ENCODE data around the gene HDDC2. TPM values are rescaled to one million over a fixed set of nuclear protein-coding genes. Genes with fewer than 3 reads are reported as not detected.
A peak's percentile ranks its signal among the peaks of the same experiment; 100 is the strongest.

HDDC2 gene
- total RNA-seq, 1 donor from 2014 or later: 82.4 TPM

DNA sequence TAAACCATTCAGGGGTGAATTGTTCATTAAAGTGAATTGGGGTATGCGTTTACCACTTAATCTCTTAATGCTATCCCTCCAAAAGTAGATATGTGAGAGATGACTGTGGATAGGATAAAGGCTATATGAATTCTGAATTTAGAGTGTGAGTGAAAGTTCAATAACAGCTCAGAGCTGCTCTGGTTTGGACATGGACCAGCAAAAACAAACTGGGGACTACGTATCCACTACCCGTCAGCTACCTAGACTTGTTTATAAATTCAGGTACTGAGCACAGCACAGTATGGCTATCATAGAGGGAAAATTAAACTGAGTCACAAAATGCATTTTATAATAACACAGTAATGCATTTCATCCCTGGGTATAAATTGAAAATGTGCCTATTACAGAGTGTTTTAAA lies 44.4 kb downstream of the HDDC2 start:
- intact Hi-C loops (cut with micrococcal nuclease): no loop called here
- Mint-ChIP-seq H3K27me3 (ENCODE audit: insufficient read depth) (peaks cover 5% of the 10 kb centered on the region), H3K36me3 (ENCODE audit: low read depth) (no peaks in the 10 kb centered on the region), H3K9me3 (no peaks in the 10 kb centered on the region), H3K4me1 (ENCODE audit: low read depth) (no peaks in the 10 kb centered on the region), H3K4me3 (no peak overlapping the region), H3K27ac (no peak overlapping the region)
- no peak for DNase-seq (ENCODE audit: low spot score)

GRCh38 chr6:125255201-125255600 lies 46.6 kb downstream of the HDDC2 start:
- intact Hi-C loops (cut with micrococcal nuclease): no loop called here
- Mint-ChIP-seq H3K27me3 (ENCODE audit: insufficient read depth) (peaks cover 5% of the 10 kb centered on the region), H3K4me3 (no peak overlapping the region), H3K36me3 (ENCODE audit: low read depth) (no peaks in the 10 kb centered on the region), H3K9me3 (no peaks in the 10 kb centered on the region), H3K4me1 (ENCODE audit: low read depth) (no peaks in the 10 kb centered on the region), H3K27ac (no peak overlapping the region)
- no peak for DNase-seq (ENCODE audit: low spot score)

DNA sequence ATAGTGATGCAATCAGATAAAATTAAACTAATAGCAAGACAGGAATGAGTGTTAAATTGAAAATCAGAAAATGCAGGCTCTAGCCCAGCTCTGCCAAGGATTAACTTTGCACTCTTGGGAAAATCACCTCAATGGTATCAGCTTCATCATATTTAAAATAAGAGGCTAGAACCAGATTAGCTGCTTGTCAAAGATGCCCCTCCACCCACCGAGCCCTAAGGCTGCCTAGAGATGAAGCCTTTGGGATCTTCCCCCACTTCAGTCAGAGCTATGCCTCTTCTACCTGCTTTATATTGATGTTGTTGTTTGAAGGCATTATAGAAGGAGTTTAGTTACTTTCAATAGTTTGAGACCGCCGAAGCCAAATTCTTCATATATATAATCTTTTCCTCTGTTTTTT lies 47.4 kb downstream of the HDDC2 start:
- DNase-seq (ENCODE audit: low spot score): no peak
- Mint-ChIP-seq H3K27me3 (ENCODE audit: insufficient read depth) (peaks cover 5% of the 10 kb centered on the region), H3K4me1 (ENCODE audit: low read depth) (no peaks in the 10 kb centered on the region), H3K9me3 (no peaks in the 10 kb centered on the region), H3K36me3 (ENCODE audit: low read depth) (no peaks in the 10 kb centered on the region), H3K4me3 (no peak overlapping the region), H3K27ac (no peak overlapping the region)
- intact Hi-C loops (cut with micrococcal nuclease): loop anchor here (5.0 kb wide), 1 partner anchor 1658 kb away; no protein-coding TSS in a partner anchor

DNA sequence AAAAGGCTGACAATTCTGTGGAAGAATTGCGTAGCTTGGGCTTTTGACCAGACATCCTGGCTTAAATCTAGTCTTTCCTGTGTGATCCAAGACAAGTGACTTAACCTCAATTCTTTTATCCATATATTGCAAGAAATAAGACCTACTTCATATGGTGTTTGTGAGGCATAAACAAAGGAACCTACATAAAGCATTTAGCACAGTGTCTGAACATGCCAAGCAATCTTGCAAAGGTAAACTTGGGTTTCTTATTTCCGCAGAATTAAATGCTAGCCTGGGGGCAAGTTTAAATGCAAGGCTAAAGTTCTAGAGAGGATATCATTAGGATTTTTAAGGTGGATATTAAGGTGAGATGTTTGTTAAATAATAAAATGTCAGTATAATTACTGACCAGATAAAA lies 47.9 kb downstream of the HDDC2 start:
- H3K9me3 Mint-ChIP-seq: no peaks in the 10 kb centered on the region
- no peaks in the 10 kb centered on the region for H3K4me1 Mint-ChIP-seq (ENCODE audit: low read depth)
- no peak overlapping the region for H3K4me3 Mint-ChIP-seq
- intact Hi-C loops (cut with micrococcal nuclease): loop anchor here (5.0 kb wide), 1 partner anchor 1658 kb away; no protein-coding TSS in a partner anchor
- H3K27ac Mint-ChIP-seq: no peak overlapping the region
- no peak for DNase-seq (ENCODE audit: low spot score)
- no peaks in the 10 kb centered on the region for H3K36me3 Mint-ChIP-seq (ENCODE audit: low read depth)
- H3K27me3 Mint-ChIP-seq (ENCODE audit: insufficient read depth): peaks cover 5% of the 10 kb centered on the region

DNA sequence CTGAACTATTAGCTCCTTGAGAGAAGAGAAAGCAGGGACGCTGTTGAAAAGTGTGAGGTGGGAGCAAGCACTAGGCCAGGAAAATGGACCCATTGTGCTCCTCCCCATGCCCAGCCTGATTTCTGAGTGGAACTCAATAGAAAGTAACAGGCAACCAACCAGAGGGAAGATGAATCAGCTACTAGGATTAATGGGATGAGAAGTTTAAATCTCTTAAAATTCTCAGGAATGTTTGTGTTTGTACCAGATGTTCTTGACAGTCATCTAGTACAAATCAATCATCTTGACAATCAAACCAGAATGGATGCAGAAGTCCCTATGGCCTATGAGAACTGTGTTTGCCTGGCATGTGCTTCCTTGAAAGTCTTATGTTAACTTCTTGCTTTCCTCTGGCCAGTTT lies 48.9 kb downstream of the HDDC2 start:
- Mint-ChIP-seq H3K36me3 (ENCODE audit: low read depth) (no peaks in the 10 kb centered on the region), H3K27me3 (ENCODE audit: insufficient read depth) (peaks cover 4% of the 10 kb centered on the region), H3K4me3 (no peak overlapping the region), H3K27ac (no peak overlapping the region), H3K9me3 (no peaks in the 10 kb centered on the region), H3K4me1 (ENCODE audit: low read depth) (peaks cover 3% of the 10 kb centered on the region)
- no peak for DNase-seq (ENCODE audit: low spot score)
- intact Hi-C loops (cut with micrococcal nuclease): loop anchor here (5.0 kb wide), 1 partner anchor 1659 kb away; no protein-coding TSS in a partner anchor

- Mint-ChIP-seq H3K36me3 (ENCODE audit: low read depth) (no peaks in the 10 kb centered on the region), H3K9me3 (no peaks in the 10 kb centered on the region), H3K27ac (no peak overlapping the region), H3K4me1 (ENCODE audit: low read depth) (peaks cover 4% of the 10 kb centered on the region), H3K4me3 (peak overlapping the region; percentile 20), H3K27me3 (ENCODE audit: insufficient read depth) (peaks cover 2% of the 10 kb centered on the region)
- DNase-seq (ENCODE audit: low spot score): no peak
- intact Hi-C loops (cut with micrococcal nuclease): loop anchor here (5.0 kb wide), 1 partner anchor 1661 kb away; no protein-coding TSS in a partner anchor
These were observed 50.1 kb downstream of the HDDC2 start for GRCh38 chr6:125251516-125252220.

GRCh38 chr6:125250511-125250910 lies 51.3 kb downstream of the HDDC2 start:
- no peak overlapping the region for H3K4me3 Mint-ChIP-seq
- H3K27ac Mint-ChIP-seq: no peak overlapping the region
- peaks cover 6% of the 10 kb centered on the region for H3K27me3 Mint-ChIP-seq (ENCODE audit: insufficient read depth)
- H3K36me3 Mint-ChIP-seq (ENCODE audit: low read depth): no peaks in the 10 kb centered on the region
- H3K4me1 Mint-ChIP-seq (ENCODE audit: low read depth): peaks cover 4% of the 10 kb centered on the region
- intact Hi-C loops (cut with micrococcal nuclease): loop anchor here (5.0 kb wide), 1 partner anchor 1662 kb away; no protein-coding TSS in a partner anchor
- H3K9me3 Mint-ChIP-seq: no peaks in the 10 kb centered on the region
- no peak for DNase-seq (ENCODE audit: low spot score)

DNA sequence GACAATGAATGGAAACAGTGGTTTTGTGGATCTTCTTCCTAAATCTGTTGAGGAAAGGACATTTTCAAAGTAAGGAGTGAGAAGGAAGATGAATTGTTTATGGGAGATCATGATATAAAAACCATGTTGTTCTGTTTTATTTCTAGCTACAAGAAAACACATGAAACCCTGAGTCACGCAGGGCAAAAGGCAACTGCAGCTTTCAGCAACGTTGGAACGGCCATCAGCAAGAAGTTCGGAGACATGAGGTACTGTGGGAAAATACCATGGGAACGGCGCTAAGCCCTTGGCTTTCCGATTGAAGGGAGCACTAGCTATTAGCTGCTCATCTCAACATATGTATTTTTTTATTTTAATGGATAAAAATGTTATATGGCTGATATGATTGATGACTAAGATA lies 53.6 kb downstream of the HDDC2 start:
- no peaks in the 10 kb centered on the region for H3K9me3 Mint-ChIP-seq
- H3K4me3 Mint-ChIP-seq: no peak overlapping the region

DNA sequence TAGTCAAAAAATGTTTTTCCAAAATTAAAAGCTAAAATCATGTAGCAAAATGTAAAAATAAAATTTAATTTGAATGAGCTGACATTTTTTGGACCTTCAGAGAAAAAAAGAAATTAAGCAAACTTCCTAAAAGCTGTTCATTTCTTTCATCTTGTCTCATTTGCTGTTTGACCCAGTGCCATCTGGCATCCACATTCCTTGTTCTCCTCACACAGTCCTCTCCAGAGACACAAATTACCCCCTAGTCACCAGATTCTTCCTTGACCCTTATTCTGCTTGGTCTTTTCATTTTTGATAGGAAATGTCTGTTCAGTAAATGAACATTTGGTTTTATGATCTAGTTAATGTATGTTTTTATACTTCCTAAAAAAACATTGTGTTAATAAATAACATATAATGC lies 55.2 kb downstream of the HDDC2 start:
- no peaks in the 10 kb centered on the region for H3K36me3 Mint-ChIP-seq (ENCODE audit: low read depth)
- no peak overlapping the region for H3K27ac Mint-ChIP-seq
- intact Hi-C loops (cut with micrococcal nuclease): no loop called here
- H3K9me3 Mint-ChIP-seq: peaks cover 9% of the 10 kb centered on the region
- DNase-seq (ENCODE audit: low spot score): no peak
- H3K4me1 Mint-ChIP-seq (ENCODE audit: low read depth): peaks cover 4% of the 10 kb centered on the region
- H3K27me3 Mint-ChIP-seq (ENCODE audit: insufficient read depth): peaks cover 8% of the 10 kb centered on the region
- no peak overlapping the region for H3K4me3 Mint-ChIP-seq

More for the DNA sequence above, 53.6 kb downstream of the HDDC2 start:
- peaks cover 4% of the 10 kb centered on the region for H3K4me1 Mint-ChIP-seq (ENCODE audit: low read depth)
- intact Hi-C loops (cut with micrococcal nuclease): no loop called here
- no peak for DNase-seq (ENCODE audit: low spot score)
- no peaks in the 10 kb centered on the region for H3K36me3 Mint-ChIP-seq (ENCODE audit: low read depth)
- H3K27ac Mint-ChIP-seq: no peak overlapping the region
- peaks cover 8% of the 10 kb centered on the region for H3K27me3 Mint-ChIP-seq (ENCODE audit: insufficient read depth)

DNA sequence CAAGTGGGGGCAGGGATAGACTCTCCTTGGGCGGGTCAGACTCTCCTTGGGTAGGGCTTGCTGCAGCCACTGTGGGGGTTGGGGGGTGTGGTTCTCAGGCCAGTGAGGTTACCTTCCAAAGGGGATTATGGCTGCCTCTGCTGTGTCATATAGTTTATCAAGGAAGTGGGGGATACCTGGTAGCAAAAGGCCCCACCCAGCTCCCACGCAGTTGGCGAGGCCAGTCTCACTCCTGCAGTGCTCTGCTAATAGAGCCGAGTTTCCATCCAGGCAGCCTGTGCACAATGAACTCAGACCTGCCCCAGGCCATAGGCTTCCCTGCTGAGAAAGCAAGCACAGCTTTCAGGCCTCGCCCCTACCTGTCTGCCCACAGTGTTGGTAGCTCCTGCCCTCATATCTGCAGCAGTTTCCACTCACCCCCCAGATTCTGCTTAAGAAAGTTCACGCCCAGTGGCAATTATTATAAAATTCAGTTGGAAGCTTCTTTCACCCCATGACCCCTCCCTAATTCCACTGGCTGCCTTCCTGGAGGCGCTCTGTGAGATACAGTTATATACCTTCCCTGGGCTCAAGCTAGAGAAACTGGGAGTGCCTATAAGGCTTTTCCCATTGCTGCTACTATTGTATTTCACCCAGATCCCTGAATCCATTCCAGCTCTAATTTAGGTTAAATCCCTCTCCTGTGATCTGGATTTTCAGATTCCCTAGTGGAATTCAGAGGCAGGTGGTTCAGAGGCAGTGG lies 56.1 kb downstream of the HDDC2 start:
- peaks cover 4% of the 10 kb centered on the region for H3K4me1 Mint-ChIP-seq (ENCODE audit: low read depth)

DNA sequence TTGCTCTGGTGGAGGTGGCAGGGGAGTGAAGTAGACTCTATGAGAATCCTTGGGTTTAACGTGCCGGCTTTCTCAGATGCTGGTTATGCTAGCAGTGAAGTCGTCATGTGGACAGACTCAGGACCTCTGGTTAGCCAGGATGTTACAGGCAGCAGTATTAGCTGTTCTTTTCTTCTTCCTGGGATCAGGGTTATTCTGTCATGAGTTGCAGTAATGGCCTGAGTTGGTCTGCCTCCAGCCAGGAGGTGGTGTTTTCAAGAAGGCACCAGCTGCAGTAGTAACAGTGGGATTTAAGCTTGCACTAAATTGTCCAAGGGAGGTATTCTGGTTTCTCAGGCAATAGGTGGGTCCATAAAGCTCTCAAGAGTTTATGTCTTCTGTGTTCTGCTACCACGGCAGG lies 56.7 kb downstream of the HDDC2 start:
- no peaks in the 10 kb centered on the region for H3K36me3 Mint-ChIP-seq (ENCODE audit: low read depth)
- H3K4me3 Mint-ChIP-seq: no peak overlapping the region
- DNase-seq (ENCODE audit: low spot score): no peak
- intact Hi-C loops (cut with micrococcal nuclease): no loop called here
- peaks cover 20% of the 10 kb centered on the region for H3K9me3 Mint-ChIP-seq
- no peak overlapping the region for H3K27ac Mint-ChIP-seq
- peaks cover 10% of the 10 kb centered on the region for H3K27me3 Mint-ChIP-seq (ENCODE audit: insufficient read depth)
- H3K4me1 Mint-ChIP-seq (ENCODE audit: low read depth): peaks cover 4% of the 10 kb centered on the region

More for the DNA sequence above, 56.1 kb downstream of the HDDC2 start:
- H3K27me3 Mint-ChIP-seq (ENCODE audit: insufficient read depth): peaks cover 9% of the 10 kb centered on the region
- peaks cover 18% of the 10 kb centered on the region for H3K9me3 Mint-ChIP-seq
- H3K27ac Mint-ChIP-seq: no peak overlapping the region
- no peak overlapping the region for H3K4me3 Mint-ChIP-seq
- H3K36me3 Mint-ChIP-seq (ENCODE audit: low read depth): no peaks in the 10 kb centered on the region
- no peak for DNase-seq (ENCODE audit: low spot score)
- intact Hi-C loops (cut with micrococcal nuclease): no loop called here

DNA sequence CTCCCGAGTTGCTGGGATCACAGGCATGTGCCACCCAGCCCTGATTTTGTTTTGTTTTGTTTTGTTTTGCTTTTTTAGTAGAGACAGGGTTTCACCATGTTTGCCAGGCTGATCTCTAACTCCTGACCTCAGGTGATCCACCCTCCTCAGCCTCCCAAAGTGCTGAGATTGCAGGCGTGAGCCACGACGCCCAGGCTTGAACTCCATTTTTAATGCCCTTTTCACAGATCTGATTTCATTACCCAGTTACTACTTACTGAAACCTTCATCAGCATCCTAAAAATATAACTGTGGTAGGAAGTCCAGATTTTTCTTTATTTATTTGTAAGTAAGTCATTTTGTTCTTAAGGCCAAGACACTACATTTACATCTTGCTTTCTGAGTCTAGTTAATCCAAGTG lies 64.0 kb downstream of the HDDC2 start:
- H3K27me3 Mint-ChIP-seq (ENCODE audit: insufficient read depth): peaks cover 7% of the 10 kb centered on the region
- H3K4me1 Mint-ChIP-seq (ENCODE audit: low read depth): no peaks in the 10 kb centered on the region
- no peak for DNase-seq (ENCODE audit: low spot score)
- H3K9me3 Mint-ChIP-seq: peaks cover 31% of the 10 kb centered on the region
- intact Hi-C loops (cut with micrococcal nuclease): no loop called here
- H3K4me3 Mint-ChIP-seq: no peak overlapping the region
- H3K27ac Mint-ChIP-seq: no peak overlapping the region
- no peaks in the 10 kb centered on the region for H3K36me3 Mint-ChIP-seq (ENCODE audit: low read depth)
